ACC112 (cell line): ENCODE results near the gene SLC39A11.

Source experiments
- H2AFZ ChIP-seq: fragments of 200-600 bp; sonication (generic); one replicate; pipeline ENCODE4 v1.6.0; 2017; ENCODE audit warnings: antibody characterized with exemption, low read length; ENCODE audit not compliant: unreplicated experiment
- H3K27ac ChIP-seq: fragments of 200-600 bp; sonication (generic); 2 replicates; pipeline ENCODE4 v1.5.1; 2014; ENCODE audit warnings: low read depth, mild to moderate bottlenecking, antibody characterized with exemption, low read length, moderate library complexity
- H3K27me3 ChIP-seq: fragments of 200-600 bp; sonication (generic); 2 replicates; pipeline ENCODE4 v1.6.1; 2014; ENCODE audit warnings: mild to moderate bottlenecking, antibody characterized with exemption, low read length, moderate library complexity, mixed read lengths; ENCODE audit not compliant: insufficient read depth
- H3K36me3 ChIP-seq: fragments of 200-600 bp; sonication (generic); 2 replicates; pipeline ENCODE4 v1.6.1; 2016; ENCODE audit warnings: mild to moderate bottlenecking, antibody characterized with exemption, low read length, moderate library complexity, mixed read lengths; ENCODE audit not compliant: insufficient read depth
- H3K4me1 ChIP-seq: fragments of 200-600 bp; sonication (generic); one replicate; pipeline ENCODE4 v1.6.1; 2016; ENCODE audit warnings: low read length, mixed read lengths; ENCODE audit not compliant: insufficient read depth, unreplicated experiment, control insufficient read depth
- H3K4me3 ChIP-seq: fragments of 200-600 bp; sonication (generic); 2 replicates; pipeline ENCODE4 v1.5.1; 2014; ENCODE audit warnings: mild to moderate bottlenecking, low read depth, low read length
- H3K79me2 ChIP-seq: fragments of 200-600 bp; sonication (generic); one replicate; pipeline ENCODE4 v1.6.0; 2016; ENCODE audit warnings: low read length; ENCODE audit not compliant: control insufficient read depth, unreplicated experiment, insufficient read depth

Gene SLC39A11

DNA sequence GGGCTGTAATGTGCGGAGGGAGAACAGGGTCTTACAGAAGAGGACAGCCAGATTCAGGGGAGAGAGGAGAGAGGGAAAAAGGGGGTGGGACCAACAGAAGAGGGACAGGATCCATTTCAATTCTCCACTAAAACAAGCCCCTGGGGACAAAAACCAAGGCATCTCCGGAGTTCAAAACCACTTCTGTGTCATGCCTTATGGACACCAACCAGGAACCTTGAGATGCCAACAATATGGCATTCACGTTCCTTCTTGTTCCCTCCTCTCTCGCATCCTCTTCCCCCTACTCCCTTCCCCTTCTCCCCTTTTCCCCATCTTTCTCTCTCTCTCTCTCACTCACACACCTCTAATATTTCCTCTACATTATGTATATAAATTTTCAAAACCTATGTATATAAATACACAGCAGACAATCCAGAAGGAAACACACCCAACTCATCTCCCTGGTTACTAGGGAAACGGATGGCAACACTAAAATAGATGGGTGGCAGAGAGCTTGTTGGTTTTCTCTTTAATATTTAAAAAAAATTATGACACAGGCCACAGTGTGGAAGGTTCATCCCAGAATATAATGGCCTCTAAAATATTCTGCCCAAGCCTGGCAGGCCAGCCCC, 123.1 kb downstream of the SLC39A11 start:
- H2AFZ ChIP-seq: no peak overlapping the region
- H3K36me3 ChIP-seq: no peaks in the 10 kb centered on the region
- no peaks in the 10 kb centered on the region for H3K79me2 ChIP-seq
- no peaks in the 10 kb centered on the region for H3K27me3 ChIP-seq
- peaks cover 14% of the 10 kb centered on the region for H3K4me1 ChIP-seq
- H3K27ac ChIP-seq: no peak overlapping the region
- no peak overlapping the region for H3K4me3 ChIP-seq

GRCh38 chr17:72968798-72969197, 123.7 kb downstream of the SLC39A11 start:
- H3K27me3 ChIP-seq: no peaks in the 10 kb centered on the region
- H3K4me3 ChIP-seq: no peak overlapping the region
- H3K4me1 ChIP-seq: peaks cover 14% of the 10 kb centered on the region
- H2AFZ ChIP-seq: no peak overlapping the region
- no peaks in the 10 kb centered on the region for H3K79me2 ChIP-seq
- H3K27ac ChIP-seq: no peak overlapping the region
- no peaks in the 10 kb centered on the region for H3K36me3 ChIP-seq

DNA sequence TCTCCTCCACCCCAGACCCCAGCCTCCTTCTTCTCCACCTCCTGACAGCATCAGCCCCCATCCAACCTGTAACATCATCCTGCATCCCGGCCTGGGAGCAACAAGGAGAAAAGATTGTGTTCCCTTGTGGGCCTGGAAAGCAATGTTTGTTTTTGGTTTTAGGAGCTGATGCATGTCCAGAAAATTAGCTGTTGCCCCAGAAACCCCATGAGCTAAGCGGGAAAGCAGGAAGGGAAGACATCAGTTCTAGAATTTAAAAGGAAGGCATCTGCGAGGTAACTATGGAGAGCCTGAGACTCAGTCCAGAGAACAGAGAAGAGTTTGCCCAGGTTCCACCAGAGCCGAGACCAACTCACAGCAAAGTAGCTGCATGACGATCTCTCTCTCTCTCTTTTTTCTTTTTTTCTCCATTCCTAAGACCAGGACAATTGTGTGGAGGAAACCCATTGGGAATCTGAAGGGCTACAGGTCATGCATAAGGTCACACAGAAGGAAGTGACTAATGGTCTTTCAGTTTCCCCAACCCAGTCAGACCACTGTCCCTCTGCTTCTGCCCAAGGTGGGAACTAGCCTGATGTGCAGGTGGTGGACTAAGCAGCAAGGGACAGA, 124.4 kb downstream of the SLC39A11 start:
- Histone ChIP-seq H3K36me3 (no peaks in the 10 kb centered on the region), H3K4me1 (peaks cover 14% of the 10 kb centered on the region), H3K79me2 (no peaks in the 10 kb centered on the region), H2AFZ (no peak overlapping the region), H3K4me3 (no peak overlapping the region), H3K27me3 (no peaks in the 10 kb centered on the region), H3K27ac (no peak overlapping the region)

- H3K27ac ChIP-seq: no peak overlapping the region
- H3K27me3 ChIP-seq: no peaks in the 10 kb centered on the region
- no peak overlapping the region for H3K4me3 ChIP-seq
- H3K36me3 ChIP-seq: no peaks in the 10 kb centered on the region
- H2AFZ ChIP-seq: no peak overlapping the region
- H3K4me1 ChIP-seq: peaks cover 14% of the 10 kb centered on the region
- no peaks in the 10 kb centered on the region for H3K79me2 ChIP-seq
Measured at GRCh38 chr17:72967277-72967970, 125.1 kb downstream of the SLC39A11 start.

DNA sequence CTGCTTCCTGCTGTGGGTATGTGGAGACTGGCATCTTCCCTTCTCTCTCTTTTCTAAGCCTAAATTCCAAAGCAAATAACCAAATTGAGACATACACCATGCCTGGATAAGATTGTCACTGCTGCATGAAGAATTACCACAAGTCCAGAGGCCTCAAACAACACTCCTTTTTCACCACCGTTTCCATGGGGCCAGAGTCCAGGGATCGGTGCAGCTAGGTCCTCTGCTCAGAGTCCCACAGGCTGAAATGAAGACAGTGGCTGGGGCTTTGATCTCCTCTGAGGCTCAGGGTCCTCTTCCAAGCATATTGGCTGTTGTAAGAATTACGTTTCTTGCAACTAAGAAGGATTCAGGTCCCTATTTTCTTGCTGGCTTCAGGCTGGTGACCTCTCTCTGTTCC, 130.4 kb downstream of the SLC39A11 start:
- Histone ChIP-seq H3K27ac (no peak overlapping the region), H3K36me3 (no peaks in the 10 kb centered on the region)

GRCh38 chr17:72955391-72956140, 136.9 kb downstream of the SLC39A11 start:
- H3K79me2 ChIP-seq: no peaks in the 10 kb centered on the region
- H3K4me3 ChIP-seq: no peak overlapping the region
- no peaks in the 10 kb centered on the region for H3K36me3 ChIP-seq
- H2AFZ ChIP-seq: no peak overlapping the region
- H3K4me1 ChIP-seq: no peaks in the 10 kb centered on the region
- no peaks in the 10 kb centered on the region for H3K27me3 ChIP-seq
- H3K27ac ChIP-seq: no peak overlapping the region

More for the DNA sequence above, 130.4 kb downstream of the SLC39A11 start:
- no peak overlapping the region for H3K4me3 ChIP-seq
- H2AFZ ChIP-seq: no peak overlapping the region
- H3K4me1 ChIP-seq: no peaks in the 10 kb centered on the region
- no peaks in the 10 kb centered on the region for H3K79me2 ChIP-seq
- no peaks in the 10 kb centered on the region for H3K27me3 ChIP-seq

- Histone ChIP-seq H3K27ac (no peak overlapping the region), H3K36me3 (no peaks in the 10 kb centered on the region), H3K79me2 (no peaks in the 10 kb centered on the region), H3K4me1 (no peaks in the 10 kb centered on the region), H2AFZ (no peak overlapping the region), H3K4me3 (no peak overlapping the region), H3K27me3 (no peaks in the 10 kb centered on the region)
Measured at GRCh38 chr17:72954579-72954978, 137.9 kb downstream of the SLC39A11 start.

GRCh38 chr17:72953621-72954020, 138.9 kb downstream of the SLC39A11 start:
- H3K36me3 ChIP-seq: no peaks in the 10 kb centered on the region

DNA sequence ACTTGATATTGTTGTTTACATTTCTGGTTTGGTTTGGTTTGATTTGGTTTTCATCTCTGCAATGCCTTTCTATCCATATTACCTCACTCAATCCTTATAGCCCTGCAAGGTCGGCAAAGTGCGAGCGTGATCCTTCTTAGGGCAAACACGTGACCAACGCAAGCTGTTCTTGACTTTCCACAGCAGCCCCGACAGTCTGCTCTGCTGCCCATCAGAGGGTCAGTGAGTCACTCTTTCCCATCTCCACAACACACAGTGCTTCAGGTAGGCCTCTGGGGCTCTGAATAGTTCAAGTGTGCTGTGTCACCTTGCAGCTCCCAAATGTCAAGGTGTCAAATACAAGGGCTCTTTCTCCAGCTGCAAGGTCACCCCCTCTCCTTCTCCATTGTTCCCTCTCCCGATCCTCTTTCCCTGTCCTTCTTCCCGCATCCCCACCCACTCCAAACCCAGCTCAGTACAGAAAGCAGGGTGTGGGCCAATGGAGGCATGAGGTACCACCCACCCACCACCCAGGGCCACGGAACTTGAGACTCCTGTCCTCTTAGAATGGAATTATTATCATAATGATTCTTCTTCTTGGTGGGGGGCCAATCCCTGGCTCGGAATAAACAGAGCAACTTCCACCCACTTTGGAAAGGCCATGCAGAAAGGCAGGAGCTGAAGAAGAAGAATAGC, 139.7 kb downstream of the SLC39A11 start:
- Histone ChIP-seq H3K27ac (no peak overlapping the region), H3K4me1 (no peaks in the 10 kb centered on the region), H3K4me3 (no peak overlapping the region), H3K36me3 (no peaks in the 10 kb centered on the region), H2AFZ (no peak overlapping the region), H3K27me3 (no peaks in the 10 kb centered on the region), H3K79me2 (no peaks in the 10 kb centered on the region)

More at GRCh38 chr17:72953621-72954020, 138.9 kb downstream of the SLC39A11 start:
- no peak overlapping the region for H3K4me3 ChIP-seq
- H3K27me3 ChIP-seq: no peaks in the 10 kb centered on the region
- no peak overlapping the region for H3K27ac ChIP-seq
- no peak overlapping the region for H2AFZ ChIP-seq
- no peaks in the 10 kb centered on the region for H3K79me2 ChIP-seq
- no peaks in the 10 kb centered on the region for H3K4me1 ChIP-seq

- H3K36me3 ChIP-seq: no peaks in the 10 kb centered on the region
- no peaks in the 10 kb centered on the region for H3K79me2 ChIP-seq
- H3K4me3 ChIP-seq: no peak overlapping the region
- no peaks in the 10 kb centered on the region for H3K4me1 ChIP-seq
- no peak overlapping the region for H3K27ac ChIP-seq
- no peaks in the 10 kb centered on the region for H3K27me3 ChIP-seq
- no peak overlapping the region for H2AFZ ChIP-seq
Measured at GRCh38 chr17:72952220-72952619, 140.3 kb downstream of the SLC39A11 start.
